Pancreas (tissue), 10 donors: Measurements from ENCODE around the gene USP24. TPM values are rescaled to one million over a fixed set of nuclear protein-coding genes. Genes with fewer than 3 reads are reported as not detected.

Source experiments
- ATAC-seq, 4 donors: fragments of 200-7000 bp; cut with Tn5 transposase; one replicate each; pipeline versions ENCODE4 v1.8.0 to v1.9.1; 2020; ENCODE audit warnings: mild to moderate bottlenecking in 4 of 4, moderate library complexity in 4 of 4
- DNase-seq, 6 donors: peaks; one replicate each; pipeline ENCODE4 v3.0.0-alpha.2; 2020
- FAIRE-seq: peaks from 2 replicates; lab custom pipeline; 2012; peaks lifted over from hg19 to GRCh38; lab: Jason Lieb, UNC
- H3K27ac ChIP-seq, 4 donors: fragments of 200-600 bp; sonication (generic); 1 replicate in 3 of 4; 2 replicates in 1 of 4; pipeline versions ENCODE4 v1.5.0 to v1.8.0; 2020
- H3K27me3 ChIP-seq, 4 donors: fragments of 200-600 bp; one replicate each; pipeline ENCODE4 v1.8.0; 2021
- H3K36me3 ChIP-seq, 3 donors: fragments of 200-600 bp; sonication (generic) in 1 of 3; one replicate each; pipeline versions ENCODE4 v1.5.0 to v1.8.0; 2020 to 2021
- H3K4me1 ChIP-seq, 3 donors: fragments of 200-600 bp; one replicate each; pipeline ENCODE4 v1.8.0; 2021
- H3K4me3 ChIP-seq, 4 donors: fragments of 200-600 bp; sonication (generic) in 2 of 4; one replicate each; pipeline versions ENCODE4 v1.5.0 to v1.8.0; 2020 to 2021
- H3K9me3 ChIP-seq, 4 donors: fragments of 200-600 bp; one replicate each; pipeline ENCODE4 v1.8.0; 2021
- CTCF ChIP-seq, 4 donors: fragments of 200-600 bp; sonication (generic) in 3 of 4; IDR thresholded peaks; one replicate each; pipeline versions ENCODE4 v1.5.0 to v1.8.0; 2021; ENCODE audit warnings: antibody characterized with exemption in 4 of 4
- WGBS, 2 donors: extraction: QIAGEN DNeasy Blood & Tissue Kit; methylation state at CpG; one replicate each; pipeline ENCODE4 v1.1.7; 2013; 5-methylcytosine and 5-hydroxymethylcytosine counted together
- intact Hi-C, 3 donors: fragments of 100-400 bp; cut with DNase I; formaldehyde crosslinking; loops; one replicate each; pipeline versions ENCODE4 v1.11.1 to v1.14.2; 2022
- polyA plus RNA-seq, 2 donors: library from polyadenylated mRNA; stranded (reverse); fragments of 200-250 nt; gene quantifications; one replicate each; pipeline ENCODE4 v1.2.3, GENCODE V29; 2013
- total RNA-seq, 6 donors: library from RNA; stranded (reverse); fragmentation: NEBNext Ultra II Directional in 4 of 6; extraction: Animal tissue kit (Norgen Biotek cat#: 25700) in 4 of 6; gene quantifications; one replicate each; pipeline versions ENCODE4 v1.2.1 to v1.2.4, GENCODE V29; 2021 to 2023
- donor health status: healthy with polysubstance abuse.
- donor health status: DM: no; HTN: no; CAD: no; lungs with moderate emphysema.
- donor health status: DM: no; HTN: no; CAD: no.
- donor health status: control.
- donor health status: control.
- donor health status: Bipolar disorder and iron deficiency.
- donor health status: DM: yes; HTN: yes; CAD: no.
- donor health status: DM: no; HTN: no; CAD: no.
- donor health status: DM: no; HTN: no; CAD: no.
- donor health status: DM: yes; HTN: yes; CAD: no.

Gene USP24
- total and polyA plus RNA-seq, 8 donors, result 7.5 to 26.8 (median 14.5) TPM

GRCh38 chr1:55211863-55212262 is 3.3 kb downstream of the USP24 start:
- Histone ChIP-seq H3K4me1 (peaks cover 18 to 39% (median 25%) of the 10 kb centered on the region in 3 donors), H3K9me3 (no peaks in the 10 kb centered on the region), H3K27ac (peak overlapping the region; percentile 15 to 96 (median 44)), H3K36me3 (no peaks in the 10 kb centered on the region), H3K27me3 (no peaks in the 10 kb centered on the region), H3K4me3 (peak overlapping the region in 2 of 4 donors; percentile 59 to 92)
- DNase-seq (no peak), ATAC-seq (no peak), FAIRE-seq (no peak)
- 36 to 39% methylated on average over 3 of the region's 3 CpGs for WGBS, 2 donors
- intact Hi-C loops, result no loop called here
- no peak for TF ChIP-seq CTCF (IDR thresholded peaks at IDR 0.05)

- intact Hi-C loops, result no loop called here
- peak overlapping the region in 2 of 4 donors; percentile 59 to 92 for H3K4me3 ChIP-seq
- peak in 1 of 4 donors; percentile 9 for ATAC-seq
- FAIRE-seq, result no peak
- no peak for TF ChIP-seq CTCF (IDR thresholded peaks at IDR 0.05)
- H3K4me1 ChIP-seq, result peaks cover 18 to 37% (median 20%) of the 10 kb centered on the region in 3 donors
- H3K9me3 ChIP-seq, result no peaks in the 10 kb centered on the region
- no peak for DNase-seq
- WGBS, 2 donors, result 2 to 5% methylated on average over 4 of the region's 4 CpGs
- H3K27ac ChIP-seq, result peak overlapping the region; percentile 15 to 96 (median 44)
- no peaks in the 10 kb centered on the region for H3K27me3 ChIP-seq
- H3K36me3 ChIP-seq, result no peaks in the 10 kb centered on the region
These were observed 4.0 kb downstream of the USP24 start for GRCh38 chr1:55210990-55211801.

- FAIRE-seq (no peak), DNase-seq (no peak), ATAC-seq (no peak)
- H3K36me3 ChIP-seq, result no peaks in the 10 kb centered on the region
- no peak overlapping the region for H3K4me3 ChIP-seq
- H3K9me3 ChIP-seq, result no peaks in the 10 kb centered on the region
- H3K4me1 ChIP-seq, result peaks cover 22 to 40% (median 23%) of the 10 kb centered on the region in 3 donors
- 31 to 37% methylated on average over 2 of the region's 2 CpGs for WGBS, 2 donors
- no peak overlapping the region for H3K27ac ChIP-seq
- no peaks in the 10 kb centered on the region for H3K27me3 ChIP-seq
- no peak for TF ChIP-seq CTCF (IDR thresholded peaks at IDR 0.05)
- intact Hi-C loops, result no loop called here
These were observed 5.9 kb downstream of the USP24 start for GRCh38 chr1:55209247-55209646.

- FAIRE-seq (no peak), ATAC-seq (peak in 2 of 4 donors; percentile 26 to 39), DNase-seq (no peak)
- H3K27me3 ChIP-seq, result no peaks in the 10 kb centered on the region
- peaks cover 11 to 33% (median 14%) of the 10 kb centered on the region in 3 donors for H3K4me1 ChIP-seq
- no peaks in the 10 kb centered on the region for H3K9me3 ChIP-seq
- H3K4me3 ChIP-seq, result no peak overlapping the region
- H3K36me3 ChIP-seq, result no peaks in the 10 kb centered on the region
- intact Hi-C loops, result no loop called here
- 26 to 35% methylated on average over 2 of the region's 2 CpGs for WGBS, 2 donors
- no peak overlapping the region for H3K27ac ChIP-seq
- TF ChIP-seq CTCF (IDR thresholded peaks at IDR 0.05), result no peak
These were observed 9.0 kb downstream of the USP24 start for GRCh38 chr1:55206210-55206609.

GRCh38 chr1:55204997-55205396 is 10.2 kb downstream of the USP24 start:
- no peak for FAIRE-seq
- no peak for DNase-seq
- H3K9me3 ChIP-seq, result no peaks in the 10 kb centered on the region
- WGBS, 2 donors, result 81 to 84% methylated on average over 1 of the region's 1 CpG
- H3K36me3 ChIP-seq, result no peaks in the 10 kb centered on the region
- no peak overlapping the region for H3K27ac ChIP-seq
- peaks cover 5 to 21% (median 9%) of the 10 kb centered on the region in 3 donors for H3K4me1 ChIP-seq
- no peak overlapping the region for H3K4me3 ChIP-seq
- no peak for TF ChIP-seq CTCF (IDR thresholded peaks at IDR 0.05)
- ATAC-seq, result peak in 2 of 4 donors; percentile 41 to 42
- intact Hi-C loops, result no loop called here
- H3K27me3 ChIP-seq, result no peaks in the 10 kb centered on the region
